SW 1271 (cell line): ENCODE measurements around the gene SHISA5.

Experiments
- DNase-seq, 2 experiments: peaks; one replicate each; lab custom pipeline; 2025; lab: John Stamatoyannopoulos, UW

SHISA5 gene

DNA sequence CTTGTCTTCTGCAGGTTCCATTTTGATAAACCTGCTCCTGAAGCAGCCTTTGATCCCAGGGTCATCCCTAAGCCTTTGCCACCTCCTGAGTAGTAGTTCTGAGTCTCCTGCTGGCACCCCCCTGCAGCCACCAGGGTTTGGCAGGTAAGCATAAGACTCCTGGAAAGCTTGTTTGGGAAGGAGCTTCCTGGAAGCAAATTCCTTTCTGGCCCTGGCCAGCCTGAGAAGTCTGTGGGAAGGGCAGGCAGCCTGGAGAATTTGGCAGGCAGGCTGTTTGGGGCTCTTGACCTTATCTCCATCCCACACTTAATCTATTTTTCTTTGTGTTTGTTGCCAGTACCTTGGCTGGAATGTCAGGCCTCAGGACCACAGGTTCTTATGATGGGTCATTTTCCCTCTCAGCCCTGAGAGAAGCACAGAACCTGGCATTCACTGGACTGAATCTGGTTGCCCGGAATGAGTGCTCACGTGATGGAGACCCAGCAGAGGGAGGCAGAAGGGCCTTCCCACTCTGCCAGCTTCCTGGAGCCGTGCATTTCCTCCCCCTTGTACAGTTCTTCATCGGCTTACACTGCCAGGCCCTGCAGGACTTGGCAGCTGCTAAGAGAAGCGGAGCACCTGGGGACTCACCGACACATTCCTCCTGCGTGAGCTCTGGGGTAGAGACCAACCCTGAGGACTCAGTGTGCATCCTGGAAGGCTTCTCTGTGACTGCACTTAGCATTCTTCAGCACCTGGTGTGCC is 44.0 kb downstream of the SHISA5 start:
- DNase-seq, result no peak

DNA sequence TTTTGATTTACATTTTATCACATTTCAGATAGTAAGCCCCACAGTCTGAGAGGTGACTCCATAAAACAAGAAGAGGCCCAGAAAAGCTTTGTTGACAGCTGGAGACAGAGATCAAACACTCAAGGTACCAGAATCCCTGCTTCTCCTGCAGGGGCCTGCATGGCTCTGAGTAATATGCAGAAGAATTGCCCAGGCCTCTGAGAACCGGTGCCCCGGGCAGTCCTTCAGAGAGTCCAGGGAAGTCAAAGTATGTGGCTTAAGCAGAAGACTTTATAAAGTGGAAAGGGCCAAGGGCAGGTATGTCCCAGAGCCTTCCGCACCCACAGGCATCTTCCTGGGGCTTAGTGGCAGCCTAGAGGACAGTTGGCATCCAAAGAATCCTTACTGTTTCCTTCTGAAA is 44.6 kb downstream of the SHISA5 start:
- no peak for DNase-seq

DNA sequence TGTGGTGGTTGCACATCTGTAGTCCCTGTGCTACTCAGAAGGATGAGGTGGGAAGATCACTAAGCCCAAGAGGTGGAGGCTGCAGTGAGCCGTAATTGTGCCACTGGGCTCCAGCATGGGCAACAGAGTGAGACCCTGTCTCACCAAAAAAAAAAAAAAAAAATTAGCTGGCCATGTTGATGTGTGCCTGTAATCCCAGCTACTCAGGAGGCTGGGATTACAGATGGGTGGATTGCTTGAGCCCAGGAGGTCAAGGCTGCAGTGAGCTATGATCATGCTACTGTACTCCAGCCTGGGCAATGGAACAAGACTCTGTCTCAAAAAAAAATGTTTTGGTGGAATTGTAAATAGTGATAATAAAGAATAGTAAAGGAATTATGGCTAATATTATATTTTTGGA is 47.5 kb downstream of the SHISA5 start:
- no peak for DNase-seq

DNA sequence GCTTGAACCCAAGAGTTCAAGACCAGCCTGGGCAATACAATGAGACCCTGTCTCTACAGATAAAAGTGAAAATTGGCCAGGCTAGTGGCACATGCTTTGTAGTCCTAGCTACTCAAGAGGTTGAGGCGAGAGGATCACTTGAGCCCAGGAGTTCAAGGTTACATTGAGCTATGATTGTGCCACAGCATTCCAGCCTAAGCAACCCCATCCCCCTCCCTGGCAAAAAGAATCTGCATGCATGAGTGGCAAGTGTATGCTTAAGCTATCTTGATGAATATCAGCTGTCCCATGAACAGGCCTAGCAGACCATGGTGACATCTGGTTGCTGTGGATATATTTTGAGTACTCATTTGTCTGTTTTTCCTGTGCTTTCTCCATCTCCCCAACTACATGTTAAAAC is 52.7 kb downstream of the SHISA5 start:
- DNase-seq, result no peak

DNA sequence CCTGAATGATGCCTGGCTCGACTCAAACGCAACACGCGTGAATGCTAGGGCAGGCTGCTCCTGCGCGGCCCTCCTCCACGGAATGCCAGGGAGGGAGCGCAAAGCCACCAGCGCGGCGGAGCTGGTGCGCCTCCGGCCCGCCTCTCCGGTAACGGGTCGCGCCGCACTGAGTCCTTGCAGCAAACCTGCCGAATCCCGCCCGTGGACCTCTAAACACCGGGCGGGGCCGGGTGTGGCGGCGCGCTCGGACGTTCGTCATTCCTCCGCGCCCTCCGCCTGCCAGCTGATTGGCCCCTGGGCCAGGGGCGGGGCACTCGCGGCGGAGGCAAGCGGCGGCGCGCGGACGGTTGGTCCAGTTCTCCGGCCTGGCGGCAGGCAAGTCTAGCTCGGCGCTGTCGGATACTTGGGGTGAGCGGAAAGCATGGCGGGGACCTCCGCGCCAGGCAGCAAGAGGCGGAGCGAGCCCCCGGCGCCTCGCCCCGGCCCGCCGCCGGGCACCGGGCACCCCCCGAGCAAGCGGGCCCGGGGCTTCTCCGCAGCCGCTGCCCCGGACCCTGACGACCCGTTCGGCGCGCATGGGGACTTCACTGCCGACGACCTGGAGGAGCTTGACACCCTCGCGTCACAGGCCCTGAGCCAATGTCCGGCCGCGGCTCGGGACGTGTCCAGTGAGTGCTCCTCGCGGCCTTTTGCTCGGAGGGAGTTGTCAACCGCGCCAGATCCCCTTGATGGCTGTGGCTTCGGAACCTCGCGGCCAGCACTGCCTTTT is 57.4 kb downstream of the SHISA5 start, which contains the start of gene ATRIP:
Gene ATRIP (plus strand): TSS at position 313 of the 769 bp plus-strand sequence. CDS start 109 bp downstream, at position 422.
- DNase-seq, result peak; percentile 50 to 78

DNA sequence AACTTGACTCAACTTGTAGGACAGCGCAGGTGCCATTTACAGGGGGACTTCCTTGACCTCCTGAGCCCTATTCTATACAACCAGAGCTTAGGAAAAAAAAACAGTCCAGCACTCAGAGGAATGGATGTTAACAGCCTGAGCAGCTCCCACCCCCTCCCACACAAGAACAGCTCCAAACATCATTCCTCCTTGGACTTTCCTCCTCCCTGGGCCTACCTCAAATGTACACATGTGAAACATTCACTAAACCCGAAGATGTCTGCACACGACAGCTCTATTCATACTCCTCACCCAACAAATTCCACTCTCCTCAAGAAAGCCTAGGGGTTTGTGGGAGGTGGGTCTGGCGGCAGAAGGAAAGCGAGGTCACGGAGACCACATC is 57.9 kb downstream of the SHISA5 start:
- DNase-seq, result no peak

DNA sequence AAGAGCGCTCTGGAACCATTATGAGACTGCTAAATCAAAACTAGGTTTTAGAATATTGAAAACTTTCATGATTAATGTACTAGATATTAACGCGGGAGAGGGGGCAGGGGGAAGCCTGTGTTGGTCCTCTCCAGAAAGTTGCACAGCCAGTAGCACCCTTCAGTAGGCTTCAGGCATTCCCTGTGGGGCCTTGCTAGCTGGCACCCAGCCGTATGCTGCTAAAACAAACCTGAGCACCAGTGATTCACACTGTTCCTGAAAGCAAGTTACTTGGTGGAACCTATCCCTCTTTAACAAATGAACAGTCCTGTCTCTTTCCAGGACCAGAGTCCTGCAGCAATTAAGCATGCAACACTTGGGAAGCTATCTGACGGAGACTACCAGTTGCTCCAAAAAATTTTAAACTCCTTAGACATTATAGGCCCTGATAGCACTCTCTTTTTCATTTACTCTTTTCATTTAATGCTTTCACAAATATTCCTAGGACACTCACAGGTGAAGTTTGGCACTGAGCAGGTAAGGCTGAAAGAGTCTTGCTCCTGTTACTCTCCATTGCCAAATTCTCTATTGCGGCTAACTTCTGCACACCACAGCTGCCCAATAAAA is 58.6 kb downstream of the SHISA5 start:
- DNase-seq, result no peak

DNA sequence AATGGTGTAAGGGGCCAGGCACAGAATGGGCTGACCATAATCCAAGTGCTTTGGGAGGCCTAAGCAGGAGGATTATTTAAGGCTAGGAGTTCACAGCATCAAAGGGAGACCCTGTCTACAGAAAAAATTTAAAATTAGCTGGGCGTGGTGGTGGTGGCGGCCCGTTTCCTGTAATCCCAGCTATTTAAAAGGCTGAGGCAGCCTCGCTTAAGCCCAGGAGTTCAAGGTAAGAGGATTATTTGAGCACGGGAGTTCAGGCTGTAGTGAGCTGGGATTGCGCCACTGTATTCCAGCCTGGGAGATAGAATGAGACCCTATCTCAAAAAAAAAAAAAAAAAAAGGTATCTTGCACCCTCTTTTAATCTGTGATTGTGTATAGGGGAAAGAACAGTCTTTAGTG is 62.0 kb downstream of the SHISA5 start:
- DNase-seq, result no peak

DNA sequence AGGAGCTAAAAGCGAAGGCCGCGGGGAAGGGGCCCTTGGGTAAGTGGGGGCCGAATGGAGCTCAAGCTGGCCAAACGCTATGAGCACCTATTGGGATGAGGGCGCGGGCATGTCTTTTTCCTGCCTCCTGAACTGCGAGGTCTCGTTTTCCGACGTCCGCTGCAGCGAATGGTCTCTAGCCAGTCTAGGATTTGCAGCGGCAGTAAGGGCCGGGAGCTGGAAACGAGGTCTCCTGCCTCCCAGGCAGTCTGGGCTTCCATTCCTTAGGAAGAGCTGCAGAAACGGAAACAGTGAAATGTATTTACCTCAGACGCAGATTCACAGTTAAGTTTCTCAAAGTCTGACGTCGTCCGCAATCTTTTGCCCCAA is 63.4 kb downstream of the SHISA5 start:
- DNase-seq, result no peak

DNA sequence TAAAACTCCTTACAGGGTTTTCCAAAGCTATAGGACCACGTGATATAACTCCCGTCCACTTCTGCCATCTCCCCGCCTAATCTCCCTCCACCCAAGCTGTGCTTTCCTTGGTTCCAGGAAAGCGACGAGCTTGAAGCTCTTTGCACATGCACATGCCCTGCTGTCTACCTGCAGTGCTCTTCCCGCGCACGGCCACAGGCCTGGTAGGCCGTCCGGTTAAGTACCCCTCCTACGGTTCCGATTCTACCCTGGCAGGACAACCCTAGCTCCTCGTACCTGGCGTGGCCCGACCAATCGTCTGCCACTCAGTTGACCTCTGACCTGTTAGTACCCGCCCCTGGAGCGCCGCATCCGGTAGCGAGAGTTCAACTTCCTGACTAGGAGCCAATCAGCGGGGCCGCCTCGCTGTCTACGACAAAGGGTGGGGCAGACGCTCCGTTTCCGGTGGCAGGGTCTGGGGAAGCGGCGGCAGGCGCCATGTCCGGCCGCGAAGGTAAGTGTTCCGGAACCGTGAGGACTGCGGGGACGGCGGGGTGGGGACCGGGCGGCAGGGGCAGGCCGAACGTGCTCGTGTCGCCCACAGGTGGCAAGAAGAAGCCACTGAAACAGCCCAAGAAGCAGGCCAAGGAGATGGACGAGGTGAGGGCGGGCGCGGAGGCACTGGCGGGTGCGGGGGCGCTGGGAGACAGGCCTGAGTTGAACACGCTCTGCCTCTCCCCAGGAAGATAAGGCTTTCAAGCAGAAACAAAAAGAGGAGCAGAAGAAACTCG is 64.0 kb downstream of the SHISA5 start, which contains the start of the genes CCDC51 and TMA7:
Gene CCDC51 (minus strand): TSS at position 300 of the 770 bp plus-strand sequence. CDS start 4,991 bp downstream, outside the sequence.
Gene TMA7 (plus strand): TSS at position 438 of the 770 bp plus-strand sequence. CDS start 40 bp downstream, at position 478.
- DNase-seq, result peak; percentile 81 to 95

DNA sequence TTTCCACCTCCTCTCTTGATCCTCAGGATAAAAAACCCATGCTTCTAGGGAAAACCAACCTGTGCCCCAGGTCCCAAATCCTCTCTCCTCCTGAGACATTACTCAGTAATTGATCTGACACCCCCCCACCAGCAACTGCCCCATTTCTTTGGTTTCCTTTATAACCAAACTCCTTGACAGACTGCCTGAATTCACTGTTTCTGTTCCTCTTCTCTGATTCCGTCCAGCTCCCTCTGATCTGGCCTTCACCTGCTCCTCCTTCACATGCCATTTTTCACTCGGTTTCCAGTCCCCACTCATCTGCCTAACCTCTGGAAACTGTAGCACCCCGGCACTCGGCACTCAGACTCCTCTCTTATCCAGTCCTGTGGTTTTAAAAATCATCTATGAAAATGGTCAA is 66.2 kb downstream of the SHISA5 start:
- DNase-seq, result no peak

DNA sequence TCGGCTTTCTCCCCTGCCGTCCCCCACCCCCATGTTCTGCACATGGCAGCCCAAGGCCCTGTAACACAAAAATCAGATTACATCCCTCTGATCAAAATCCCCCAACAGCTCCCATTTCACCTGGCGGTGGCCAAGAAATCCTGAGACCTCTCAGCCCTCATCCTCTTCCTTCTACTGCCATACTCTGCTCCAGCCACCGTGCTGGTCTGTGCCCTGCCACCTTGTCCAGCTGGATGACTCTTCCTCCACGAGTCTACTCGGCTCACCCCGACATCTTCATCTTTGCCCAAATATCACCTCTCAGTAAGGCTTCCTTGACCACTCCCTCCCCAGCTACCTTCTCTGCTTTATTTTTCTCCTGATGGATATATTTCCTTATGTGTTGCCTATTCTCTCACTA is 67.1 kb downstream of the SHISA5 start:
- DNase-seq, result no peak

DNA sequence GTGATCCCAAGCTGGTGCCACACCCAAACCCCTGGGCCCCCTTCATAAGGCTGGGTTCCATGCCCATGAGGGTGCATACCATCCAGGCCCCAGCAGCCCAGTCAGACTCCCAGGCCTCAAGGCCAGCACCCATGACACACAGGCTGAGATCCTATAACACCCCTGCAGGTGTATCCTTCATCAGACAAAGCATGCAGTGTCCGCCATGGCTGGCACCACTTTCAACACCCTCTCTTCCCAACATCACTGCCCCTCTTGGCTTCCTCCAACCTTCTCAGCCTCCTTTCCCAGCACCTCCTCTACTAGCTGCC is 67.5 kb downstream of the SHISA5 start:
- DNase-seq, result no peak

DNA sequence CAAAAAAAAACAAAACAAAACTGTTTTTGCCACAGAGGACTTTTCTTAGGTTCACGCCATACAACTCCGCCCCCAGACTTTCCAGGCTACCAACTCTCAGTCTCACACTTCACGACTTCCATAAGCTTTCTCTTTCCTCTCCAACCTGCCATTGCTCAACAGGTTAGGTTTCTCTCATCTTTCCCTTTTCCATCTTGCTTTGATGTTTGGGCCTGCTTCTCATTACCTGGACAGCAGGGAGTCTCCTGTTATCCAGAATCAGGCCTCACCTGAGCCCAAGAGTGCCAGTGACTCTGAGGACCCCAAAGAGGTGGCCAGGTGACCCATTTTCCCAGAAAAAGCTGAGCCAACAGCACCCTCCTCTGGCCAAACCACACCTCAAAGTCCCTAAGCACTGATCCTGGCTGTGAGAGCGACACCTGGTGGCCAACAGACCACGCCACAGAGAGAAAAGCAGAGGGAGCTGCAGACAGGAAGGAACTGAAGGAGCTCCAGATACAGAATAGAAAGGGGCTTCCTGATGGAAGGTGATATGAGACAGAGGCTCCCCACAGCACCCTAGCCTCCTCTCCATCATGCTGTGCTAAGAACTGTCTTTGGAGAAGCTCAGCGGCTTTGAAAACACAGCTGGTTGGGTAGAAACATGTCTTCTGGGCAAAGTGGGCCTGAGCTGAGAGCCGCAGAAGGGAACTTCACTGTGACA is 68.0 kb downstream of the SHISA5 start:
- peak; percentile 47 to 61 for DNase-seq

DNA sequence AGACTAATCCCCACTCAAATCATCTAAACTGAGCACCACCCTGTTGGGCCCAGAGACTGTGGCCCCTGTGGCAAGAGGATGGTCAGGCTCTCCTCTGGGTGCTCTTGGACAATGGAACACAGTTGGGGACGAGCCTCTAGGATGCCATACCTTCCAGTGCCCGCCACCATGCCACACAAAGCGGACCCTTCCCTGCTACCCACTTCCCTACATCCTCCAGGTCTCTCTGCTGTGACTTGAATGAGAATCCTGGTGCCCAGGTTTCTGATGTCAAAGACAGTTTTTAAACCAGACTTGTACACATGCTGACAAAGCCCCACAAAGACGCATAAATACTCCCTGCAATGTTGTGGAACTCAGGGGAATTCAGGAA is 68.8 kb downstream of the SHISA5 start:
- no peak for DNase-seq

DNA sequence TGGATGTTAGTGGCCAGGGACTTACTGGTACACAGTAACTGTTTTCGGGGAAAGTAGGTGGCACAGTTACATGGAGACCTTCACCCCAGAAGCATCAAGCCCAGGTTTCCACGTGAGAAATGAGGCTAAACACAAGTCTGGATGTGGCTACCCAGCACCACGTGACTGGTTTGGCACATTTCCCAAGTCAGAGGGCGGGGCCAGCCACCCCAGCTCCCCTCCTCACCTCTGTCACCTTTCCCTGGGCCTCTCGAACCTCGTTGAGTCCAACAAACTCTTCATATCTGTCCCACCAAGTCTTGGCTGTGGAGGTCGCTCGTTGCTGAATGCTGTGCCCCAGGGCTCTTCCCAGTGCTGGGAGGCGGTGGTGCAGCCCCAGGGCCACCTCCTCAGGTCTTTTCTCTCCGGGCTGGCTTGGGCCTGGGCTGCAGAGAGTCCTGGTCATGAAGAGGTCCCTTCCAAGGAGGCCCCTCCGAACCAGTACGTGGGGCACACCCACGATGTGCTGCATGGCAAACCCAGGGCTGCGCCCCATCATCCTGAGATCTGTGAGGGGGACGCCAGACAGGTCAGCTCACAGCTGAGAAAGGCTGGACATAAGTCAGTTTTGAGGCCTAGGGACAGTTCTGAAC is 69.3 kb downstream of the SHISA5 start:
- no peak for DNase-seq

DNA sequence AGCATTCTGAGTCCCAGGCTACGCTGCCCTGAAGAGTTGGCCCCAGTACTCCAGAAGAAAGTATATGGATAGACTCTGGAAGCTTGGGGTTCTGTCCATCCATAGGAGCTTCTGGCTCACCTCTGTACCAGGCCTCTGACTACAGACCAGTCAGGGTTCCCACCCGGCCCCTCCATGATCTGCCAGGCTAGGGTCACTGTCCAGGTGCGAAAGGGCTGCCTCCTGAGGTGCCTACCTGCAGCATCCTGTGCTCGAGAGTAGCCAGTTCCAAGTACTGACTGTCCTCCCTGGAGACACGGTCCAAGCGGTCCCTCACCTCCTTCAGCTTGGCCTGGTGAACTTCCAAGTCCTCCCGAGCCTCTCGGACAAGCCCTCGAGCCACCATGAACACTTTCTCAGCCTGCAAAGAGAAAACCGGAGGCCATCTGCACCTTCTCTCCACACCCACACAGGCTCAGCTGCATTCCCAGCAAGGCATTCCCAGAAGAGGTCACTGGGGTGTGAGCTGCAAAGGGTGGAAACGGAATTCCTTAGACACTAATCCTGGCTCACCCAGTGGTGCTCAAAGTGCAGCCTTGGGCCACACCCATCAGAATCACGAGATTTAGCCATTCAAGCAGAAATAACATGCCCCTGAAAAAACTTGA is 70.4 kb downstream of the SHISA5 start:
- no peak for DNase-seq

DNA sequence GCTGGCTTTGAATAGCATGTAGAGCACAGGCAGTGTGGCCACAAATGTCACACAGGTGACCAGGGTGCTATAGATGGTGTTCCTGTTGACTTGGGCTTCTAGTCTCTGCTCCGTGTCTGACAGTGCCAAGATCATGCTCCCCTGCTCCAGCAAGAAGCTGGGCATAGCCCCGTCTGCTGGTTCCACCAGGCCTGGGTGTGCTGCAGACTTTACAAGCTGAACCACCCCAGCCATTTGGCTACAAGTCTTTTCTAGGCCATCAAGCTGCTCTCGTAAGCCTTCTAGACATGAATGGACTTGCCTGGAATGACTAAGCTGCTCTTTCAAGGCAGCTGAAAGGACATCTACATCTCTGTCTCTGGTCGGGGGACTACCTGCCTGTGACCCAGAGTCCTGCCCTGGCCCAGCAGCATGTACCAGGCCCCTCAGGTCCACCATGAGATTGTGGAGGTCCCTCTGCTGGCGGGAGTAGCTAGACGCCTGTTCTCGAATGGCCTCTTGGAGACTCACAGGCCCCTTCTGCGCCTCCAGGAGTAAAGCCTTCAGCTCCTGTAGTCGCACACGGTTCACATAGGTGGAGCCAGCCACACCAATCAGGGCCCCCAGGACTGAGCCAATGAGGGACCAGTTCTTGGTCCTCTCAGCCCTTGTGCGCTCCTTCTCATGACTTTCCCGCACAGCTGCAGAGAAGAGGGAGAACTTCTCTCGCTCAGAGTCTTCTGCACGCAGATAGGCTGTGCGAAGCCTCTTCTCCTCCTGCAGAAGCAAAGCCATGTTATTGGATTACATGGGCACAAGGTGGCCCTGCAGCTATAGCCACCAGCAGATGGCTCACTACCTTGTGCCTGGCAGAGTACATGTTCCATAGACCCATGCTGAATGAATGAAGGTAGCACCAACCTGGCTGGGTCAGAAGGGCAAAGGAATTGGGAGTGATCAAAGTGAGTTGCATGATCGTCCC is 71.3 kb downstream of the SHISA5 start:
- DNase-seq, result no peak

DNA sequence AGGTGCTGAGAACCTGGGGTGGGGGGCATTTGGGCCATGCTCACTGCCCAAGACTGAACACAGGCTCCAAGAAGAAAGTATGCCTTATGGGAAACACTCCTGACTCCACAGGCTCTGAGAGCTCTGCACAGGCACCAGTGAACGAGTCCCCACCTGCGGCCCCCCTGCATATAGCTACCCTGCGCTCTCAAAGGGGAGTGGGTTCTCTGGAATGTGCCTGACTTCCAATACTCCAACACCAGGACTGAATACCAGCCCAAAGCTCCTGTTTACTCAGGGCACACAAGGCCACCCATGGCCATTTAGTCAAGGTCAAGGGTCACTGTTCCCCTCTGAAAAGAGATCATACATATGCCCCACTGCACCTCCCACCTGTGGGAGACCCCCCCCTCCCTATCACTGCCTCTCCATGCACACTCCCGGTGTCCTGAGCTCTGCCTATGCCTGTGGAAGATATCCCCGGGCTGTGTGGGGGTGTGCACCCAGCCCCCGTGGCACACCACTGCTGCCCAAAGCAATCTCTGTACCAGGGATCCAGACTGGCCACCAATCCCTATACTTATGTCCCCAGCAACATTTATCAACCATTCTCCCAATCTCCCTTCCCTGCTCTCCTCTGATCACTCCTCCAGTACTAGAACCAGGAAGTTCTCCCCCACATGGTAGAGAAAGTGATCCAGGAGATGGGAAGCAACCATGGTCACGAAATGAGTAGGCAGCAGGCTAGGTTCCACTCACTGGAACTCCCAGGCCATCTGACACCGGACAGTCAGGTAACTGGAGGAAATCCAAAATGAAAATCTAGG is 72.5 kb downstream of the SHISA5 start:
- no peak for DNase-seq
